C4-2B (cell line): ENCODE measurements around the gene MED13.
"Not testable (repeated sequence)": the region's sequence is repeated elsewhere in the genome, so short reads cannot be mapped to it uniquely, and the experiment has no call there.

Experiments used
- H3K27ac ChIP-seq: fragments of 450-650 bp; 2 replicates; pipeline ENCODE4 v1.5.1; 2017
- CTCF ChIP-seq: fragments of 450-650 bp; conservative IDR thresholded peaks from 2 replicates; pipeline ENCODE4 v1.5.1; 2017; ENCODE audit warnings: mild to moderate bottlenecking
- ZFX ChIP-seq: fragments of 450-650 bp; IDR thresholded peaks from 2 replicates; pipeline ENCODE4 v1.6.1; 2017

The MED13 gene

GRCh38 chr17:61943117-61943516 lies 122.0 kb downstream of the MED13 start:
- TF ChIP-seq ZFX: no peak
- TF ChIP-seq CTCF: no peak

GRCh38 chr17:61942085-61942484 lies 123.0 kb downstream of the MED13 start:
- TF ChIP-seq CTCF: no peak
- TF ChIP-seq ZFX: no peak
- no peak overlapping the region for H3K27ac ChIP-seq

More at GRCh38 chr17:61943117-61943516, 122.0 kb downstream of the MED13 start:
- H3K27ac ChIP-seq: no peak overlapping the region

GRCh38 chr17:61928101-61928436 lies 137.0 kb downstream of the MED13 start:
- no peak for TF ChIP-seq ZFX
- no peak for TF ChIP-seq CTCF
- peak overlapping the region; percentile 91 for H3K27ac ChIP-seq

- H3K27ac ChIP-seq: peak within 1 kb of the TSS; percentile 91
- TF ChIP-seq CTCF (no peak), ZFX (peak; percentile 99)
Measured at GRCh38 chr17:61927208-61928100, 137.6 kb downstream of the MED13 start, which contains the start of gene INTS2. Gene INTS2, minus strand, starts transcription at chr17:61927982. Its CDS starts 1,338 bp downstream, at chr17:61926644.

GRCh38 chr17:61926826-61927207 lies 138.3 kb downstream of the MED13 start:
- H3K27ac ChIP-seq: peak overlapping the region; percentile 91
- no peak for TF ChIP-seq ZFX
- no peak for TF ChIP-seq CTCF

- H3K27ac ChIP-seq: not testable (repeated sequence)
Measured at GRCh38 chr17:61915162-61915561, 149.9 kb downstream of the MED13 start.

- no peak overlapping the region for H3K27ac ChIP-seq
- no peak for TF ChIP-seq ZFX
- no peak for TF ChIP-seq CTCF
Measured at GRCh38 chr17:61908292-61909037, 156.6 kb downstream of the MED13 start.
